Panc1 (cell line): Measurements from ENCODE around the gene MAML3.

Experiments used
- CTCF ChIP-seq: fragments of 450-650 bp; IDR thresholded peaks from 2 replicates; pipeline ENCODE4 v1.5.1; 2017; ENCODE audit warnings: mild to moderate bottlenecking
- POLR2AphosphoS5 ChIP-seq: IDR thresholded peaks from 2 replicates; pipeline ENCODE4 v1.6.1; 2012; ENCODE audit warnings: mild to moderate bottlenecking, low read depth, low read length, moderate library complexity

DNA sequence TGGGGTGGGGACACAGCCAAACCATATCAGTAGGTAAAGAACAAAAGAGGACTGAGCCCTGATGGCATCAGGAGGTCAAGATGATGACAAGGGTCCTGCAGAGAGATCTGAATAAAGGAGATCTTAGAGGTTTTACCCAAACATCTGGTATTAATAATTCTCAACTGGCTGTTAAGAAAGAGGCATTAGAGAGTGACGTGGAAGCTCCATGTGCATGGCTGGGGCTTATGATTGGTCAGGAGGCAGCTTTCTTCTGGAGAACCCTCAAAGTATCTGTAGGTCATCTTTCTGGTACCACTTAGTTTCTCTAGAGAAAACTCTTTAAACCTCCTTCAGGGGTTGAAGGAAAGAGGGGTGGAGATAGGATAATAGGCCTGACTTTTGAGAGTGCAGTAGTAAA, 469.6 kb downstream of the MAML3 start:
- TF ChIP-seq CTCF (no peak), POLR2AphosphoS5 (no peak)
